Fibroblast of skin of left biceps (primary cell): ENCODE measurements around the gene DNASE1.
A peak's percentile ranks its signal among the peaks of the same experiment; 100 is the strongest.
"Not testable (repeated sequence)": the region's sequence is repeated elsewhere in the genome, so short reads cannot be mapped to it uniquely, and the experiment has no call there.

Experiments used
- DNase-seq, 2 experiments: peaks; one replicate each; pipeline ENCODE4 v3.0.0-alpha.2; 2013; ENCODE audit warnings: low read depth in 2 of 2

The DNASE1 gene

GRCh38 chr16:3654249-3654991 is at the start of gene DNASE1:
Gene DNASE1, plus strand, starts transcription at chr16:3654691. Its CDS starts 683 bp downstream, at chr16:3655374.
- no peak for DNase-seq

- no peak for DNase-seq
Observed at GRCh38 chr16:3606441-3606840, 48.0 kb upstream of the DNASE1 start.

GRCh38 chr16:3607161-3607560 is 47.3 kb upstream of the DNASE1 start:
- DNase-seq = no peak

GRCh38 chr16:3607634-3608033 is 46.9 kb upstream of the DNASE1 start:
- no peak for DNase-seq

- no peak for DNase-seq
Observed at GRCh38 chr16:3608069-3608468, 46.4 kb upstream of the DNASE1 start.

- not testable (repeated sequence) for DNase-seq
Observed at GRCh38 chr16:3608976-3609375, 45.5 kb upstream of the DNASE1 start.

GRCh38 chr16:3609895-3610697 is 44.4 kb upstream of the DNASE1 start:
- DNase-seq = no peak

GRCh38 chr16:3610698-3611145 is 43.8 kb upstream of the DNASE1 start:
- no peak for DNase-seq

GRCh38 chr16:3611146-3611975 is 43.1 kb upstream of the DNASE1 start, which contains the start of gene SLX4:
Gene SLX4, minus strand, starts transcription at chr16:3611606. Its CDS starts 2,642 bp downstream, at chr16:3608964.
- DNase-seq = peak; percentile 75 to 77

GRCh38 chr16:3612510-3613466 is 41.7 kb upstream of the DNASE1 start:
- DNase-seq = no peak

GRCh38 chr16:3618769-3619141 is 35.7 kb upstream of the DNASE1 start:
- DNase-seq = no peak

- no peak for DNase-seq
Observed at GRCh38 chr16:3623642-3624041, 30.8 kb upstream of the DNASE1 start.

- DNase-seq = no peak
Observed at GRCh38 chr16:3625331-3625730, 29.2 kb upstream of the DNASE1 start.

- DNase-seq = no peak
Observed at GRCh38 chr16:3625911-3626732, 28.4 kb upstream of the DNASE1 start.

GRCh38 chr16:3637371-3637923 is 17.0 kb upstream of the DNASE1 start:
- DNase-seq = no peak

GRCh38 chr16:3638916-3639644 is 15.4 kb upstream of the DNASE1 start:
- no peak for DNase-seq

- no peak for DNase-seq
Observed at GRCh38 chr16:3640207-3640606, 14.3 kb upstream of the DNASE1 start.

- no peak for DNase-seq
Observed at GRCh38 chr16:3640632-3641501, 13.6 kb upstream of the DNASE1 start.
